Endothelial cell (in vitro differentiated cells): ENCODE measurements around the gene CDKL1. TPM values are rescaled to one million over a fixed set of nuclear protein-coding genes. Genes with fewer than 3 reads are reported as not detected.

Experiments
- DNase-seq: peaks from one replicate; pipeline ENCODE4 v3.0.0; 2021; ENCODE audit warnings: low spot score
- H3K27ac Mint-ChIP-seq: one replicate; pipeline ENCODE4 v1.8.0; 2021; ENCODE audit warnings: mixed read lengths, inconsistent platforms; ENCODE audit not compliant: unreplicated experiment
- H3K27me3 Mint-ChIP-seq: one replicate; pipeline ENCODE4 v1.8.0; 2021; ENCODE audit warnings: mild to moderate bottlenecking, moderate library complexity, mixed read lengths, inconsistent platforms; ENCODE audit not compliant: unreplicated experiment
- H3K36me3 Mint-ChIP-seq: one replicate; pipeline ENCODE4 v1.8.0; 2021; ENCODE audit warnings: mild to moderate bottlenecking, low read depth, mixed read lengths, inconsistent platforms; ENCODE audit not compliant: unreplicated experiment
- H3K4me1 Mint-ChIP-seq: one replicate; pipeline ENCODE4 v1.8.0; 2021; ENCODE audit warnings: mild to moderate bottlenecking, mixed read lengths, inconsistent platforms; ENCODE audit not compliant: unreplicated experiment
- H3K4me3 Mint-ChIP-seq: one replicate; pipeline ENCODE4 v1.8.0; 2021; ENCODE audit warnings: mild to moderate bottlenecking, mixed read lengths, inconsistent platforms; ENCODE audit not compliant: unreplicated experiment
- H3K9me3 Mint-ChIP-seq: one replicate; pipeline ENCODE4 v1.8.0; 2021; ENCODE audit warnings: mixed read lengths, inconsistent platforms; ENCODE audit not compliant: unreplicated experiment
- CTCF ChIP-seq: fragments of 200-600 bp; sonication (generic); IDR thresholded peaks from one replicate; pipeline ENCODE4 v1.5.0; 2021; ENCODE audit warnings: antibody characterized with exemption; ENCODE audit not compliant: unreplicated experiment
- total RNA-seq: library from RNA; stranded (reverse); fragmentation: NEBNext Ultra II Directional; extraction: Animal tissue kit (Norgen Biotek cat#: 25700); gene quantifications from one replicate; pipeline ENCODE4 v1.2.1, GENCODE V29; 2021; ENCODE audit not compliant: unreplicated experiment

The CDKL1 gene
- total RNA-seq, 1 donor from 2014 or later, result 19.0 TPM

GRCh38 chr14:50423529-50423928 lies 26.8 kb upstream of the CDKL1 start:
- Mint-ChIP-seq H3K27me3 (no peaks in the 10 kb centered on the region), H3K4me3 (no peak overlapping the region), H3K4me1 (no peaks in the 10 kb centered on the region), H3K36me3 (peaks cover 15% of the 10 kb centered on the region), H3K9me3 (no peaks in the 10 kb centered on the region), H3K27ac (no peak overlapping the region)
- DNase-seq, result no peak
- TF ChIP-seq CTCF, result no peak

DNA sequence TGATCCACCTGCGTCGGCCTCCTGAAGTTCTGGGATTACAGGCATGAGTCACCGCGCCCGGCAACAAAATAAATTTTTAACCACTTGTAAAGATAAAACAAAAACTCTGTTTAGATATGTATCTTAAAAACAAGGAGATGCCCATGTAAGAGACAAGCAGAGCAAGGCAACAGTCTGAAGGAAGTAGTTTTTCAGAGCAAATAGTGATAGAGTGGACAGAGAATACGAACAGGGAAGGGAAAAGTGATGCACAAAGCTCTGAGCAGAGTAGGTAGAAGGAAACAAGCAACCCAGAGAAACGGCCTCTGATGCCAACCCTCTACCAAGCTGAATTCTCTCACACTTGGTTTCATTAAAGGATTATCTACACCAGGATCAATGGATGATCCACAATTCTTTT lies 24.8 kb upstream of the CDKL1 start:
- no peaks in the 10 kb centered on the region for H3K9me3 Mint-ChIP-seq
- no peaks in the 10 kb centered on the region for H3K27me3 Mint-ChIP-seq
- H3K4me3 Mint-ChIP-seq, result no peak overlapping the region
- no peaks in the 10 kb centered on the region for H3K4me1 Mint-ChIP-seq
- DNase-seq, result no peak
- peaks cover 16% of the 10 kb centered on the region for H3K36me3 Mint-ChIP-seq
- TF ChIP-seq CTCF, result no peak
- no peak overlapping the region for H3K27ac Mint-ChIP-seq

GRCh38 chr14:50417853-50418252 lies 21.2 kb upstream of the CDKL1 start:
- TF ChIP-seq CTCF, result no peak
- H3K4me1 Mint-ChIP-seq, result no peaks in the 10 kb centered on the region
- no peak overlapping the region for H3K27ac Mint-ChIP-seq
- peaks cover 23% of the 10 kb centered on the region for H3K36me3 Mint-ChIP-seq
- no peak for DNase-seq
- peaks cover 2% of the 10 kb centered on the region for H3K27me3 Mint-ChIP-seq
- no peaks in the 10 kb centered on the region for H3K9me3 Mint-ChIP-seq
- H3K4me3 Mint-ChIP-seq, result no peak overlapping the region

- peaks cover 14% of the 10 kb centered on the region for H3K36me3 Mint-ChIP-seq
- H3K27me3 Mint-ChIP-seq, result peaks cover 2% of the 10 kb centered on the region
- TF ChIP-seq CTCF, result no peak
- H3K4me1 Mint-ChIP-seq, result no peaks in the 10 kb centered on the region
- H3K4me3 Mint-ChIP-seq, result no peak overlapping the region
- DNase-seq, result no peak
- no peak overlapping the region for H3K27ac Mint-ChIP-seq
- no peaks in the 10 kb centered on the region for H3K9me3 Mint-ChIP-seq
Observed at GRCh38 chr14:50410921-50411320, 14.2 kb upstream of the CDKL1 start.

GRCh38 chr14:50410071-50410470 lies 13.4 kb upstream of the CDKL1 start:
- Mint-ChIP-seq H3K4me3 (no peak overlapping the region), H3K27me3 (peaks cover under 1% of the 10 kb centered on the region), H3K4me1 (no peaks in the 10 kb centered on the region), H3K9me3 (no peaks in the 10 kb centered on the region), H3K36me3 (peaks cover 12% of the 10 kb centered on the region), H3K27ac (no peak overlapping the region)
- TF ChIP-seq CTCF, result no peak
- DNase-seq, result no peak
